GM19328 (cell line): ENCODE measurements around the gene TNNI3.

Source experiments
- ATAC-seq: cut with Tn5 transposase; IDR thresholded peaks from one replicate; pipeline ENCODE4 v1.9.1; 2021; ENCODE audit warnings: mild to moderate bottlenecking, moderate library complexity; ENCODE audit not compliant: unreplicated experiment

Gene TNNI3

DNA sequence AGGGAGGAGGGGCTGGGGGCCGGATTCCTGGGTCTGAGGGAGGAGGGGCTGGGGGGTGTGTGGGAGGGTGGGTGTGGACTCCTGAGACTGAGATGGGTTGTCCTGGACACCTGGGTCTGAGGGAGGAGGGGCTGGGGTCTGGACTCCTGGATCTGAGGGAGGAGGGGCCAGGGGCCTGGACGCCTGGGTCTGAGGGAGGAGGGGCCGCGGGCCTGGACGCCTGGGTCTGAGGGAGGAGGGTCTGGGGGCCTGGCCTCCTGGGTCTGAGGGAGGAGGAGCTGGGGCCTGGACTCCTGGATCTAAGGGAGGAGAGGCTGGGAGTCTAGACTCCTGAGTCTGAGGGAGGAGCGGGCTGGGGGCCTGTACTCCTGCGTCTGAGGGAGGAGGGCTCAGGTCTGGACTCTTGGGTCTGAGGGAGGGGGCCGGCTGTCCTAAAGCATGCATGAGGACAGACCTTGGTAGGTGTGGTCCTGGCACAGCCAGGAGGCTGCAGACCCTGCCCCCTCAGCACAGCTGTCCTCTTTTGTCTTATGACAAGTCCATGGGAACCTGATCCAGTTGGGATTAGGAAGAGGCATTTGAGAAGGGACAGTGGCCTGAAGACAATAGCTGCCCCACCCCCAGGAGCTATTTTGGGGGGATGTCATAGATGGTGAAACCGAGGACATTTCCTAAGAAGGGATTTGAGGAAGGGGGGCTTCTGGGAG is 9.8 kb downstream of the TNNI3 start:
- ATAC-seq = no peak

DNA sequence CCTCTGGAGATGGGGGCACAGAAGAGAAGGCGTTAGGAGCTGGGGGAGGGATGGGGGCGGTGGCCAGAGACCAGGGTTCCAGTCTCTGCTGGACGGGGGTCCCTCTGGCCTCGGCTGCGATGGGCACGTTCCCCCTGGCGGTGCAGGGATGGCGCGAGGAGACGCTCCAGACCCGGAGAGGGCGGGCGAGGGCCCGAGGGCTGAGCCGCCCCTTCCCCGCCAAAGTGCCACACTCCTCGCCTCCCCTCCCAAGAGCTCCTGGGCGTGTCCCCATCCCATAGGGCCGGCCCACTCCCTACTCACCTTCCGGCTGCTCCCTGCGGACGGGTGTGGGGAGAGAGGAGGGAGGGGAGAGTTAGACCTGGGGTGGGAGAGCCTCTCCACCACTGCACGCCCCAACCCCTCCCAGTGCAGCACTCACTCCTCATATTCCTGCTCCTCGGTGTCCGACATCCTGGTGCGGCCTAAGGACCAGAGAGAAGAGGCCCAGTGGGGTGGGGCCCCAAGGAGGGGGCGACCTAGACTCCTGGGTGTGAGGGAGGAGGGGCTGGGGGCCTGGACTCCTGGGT is 10.7 kb downstream of the TNNI3 start:
- ATAC-seq = no peak

DNA sequence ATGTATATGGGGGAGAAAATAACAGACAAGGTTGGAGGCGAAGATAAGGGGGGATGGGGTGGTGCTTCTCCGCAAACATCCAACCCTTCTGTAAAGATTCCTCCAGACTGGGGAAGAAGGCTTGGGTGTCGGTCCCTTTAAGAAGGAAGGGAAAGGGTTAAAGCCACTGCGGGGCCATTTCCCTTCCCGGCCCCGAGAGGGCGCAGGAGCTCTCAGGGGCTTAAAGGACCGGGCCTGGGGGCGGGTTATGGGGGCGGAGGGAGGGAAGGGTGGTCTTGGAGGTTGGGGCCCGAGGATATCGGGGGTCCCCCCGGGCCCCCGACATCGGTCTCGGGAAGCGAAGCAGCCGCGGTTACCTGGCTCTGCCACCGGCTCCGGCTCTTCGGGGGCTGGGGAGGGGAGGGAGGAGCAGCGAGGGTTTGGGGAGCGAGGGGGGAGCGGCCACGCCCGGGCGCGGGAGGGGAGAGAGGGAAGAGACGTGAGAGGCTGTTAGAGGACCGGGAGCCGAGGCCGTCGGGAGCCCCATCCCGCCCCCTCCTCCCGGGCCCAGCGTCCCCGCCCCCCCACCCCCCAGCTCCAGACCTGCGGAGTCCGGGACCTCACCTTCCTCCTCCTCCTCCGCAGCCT is 11.3 kb downstream of the TNNI3 start:
- ATAC-seq = no peak

DNA sequence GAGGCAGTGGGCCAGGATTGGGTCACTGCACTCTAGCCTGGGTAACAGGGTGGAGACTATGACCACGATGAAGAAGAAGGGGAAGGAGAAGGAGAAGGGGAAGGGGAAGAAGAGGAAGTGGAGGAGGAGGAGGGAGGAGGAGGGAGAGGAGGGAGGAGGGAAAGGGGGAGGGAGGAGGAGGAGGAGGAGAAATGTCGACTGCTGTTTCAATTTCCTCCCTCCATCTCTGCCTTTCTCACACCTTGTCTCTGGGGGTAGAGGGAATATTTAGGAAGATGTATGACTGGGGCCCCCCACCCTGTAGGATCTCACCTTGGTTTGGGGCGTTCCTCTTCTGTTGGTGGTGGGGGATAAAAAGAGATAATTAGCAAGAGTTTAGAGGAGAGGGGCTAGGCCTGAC is 12.3 kb downstream of the TNNI3 start:
- ATAC-seq = no peak

DNA sequence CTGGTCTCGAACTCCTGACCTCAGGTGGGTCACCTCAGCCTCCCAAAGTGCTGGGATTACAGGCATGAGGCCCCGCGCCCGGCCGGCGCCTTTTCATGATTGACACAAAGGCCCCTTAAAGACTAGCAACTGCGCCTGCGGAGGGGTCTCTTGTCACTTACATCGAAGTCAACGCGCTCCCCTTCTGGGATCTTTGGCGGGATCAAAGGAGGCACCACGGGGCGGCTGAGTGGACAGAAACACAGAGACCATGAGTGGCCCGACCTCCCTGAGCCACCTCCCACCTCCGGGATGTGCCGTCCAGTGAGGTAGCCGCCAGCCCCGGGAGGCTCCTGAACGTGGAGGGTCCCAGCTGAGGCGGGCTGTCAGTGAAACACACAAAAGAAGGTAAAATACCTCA is 15.8 kb downstream of the TNNI3 start:
- no peak for ATAC-seq

DNA sequence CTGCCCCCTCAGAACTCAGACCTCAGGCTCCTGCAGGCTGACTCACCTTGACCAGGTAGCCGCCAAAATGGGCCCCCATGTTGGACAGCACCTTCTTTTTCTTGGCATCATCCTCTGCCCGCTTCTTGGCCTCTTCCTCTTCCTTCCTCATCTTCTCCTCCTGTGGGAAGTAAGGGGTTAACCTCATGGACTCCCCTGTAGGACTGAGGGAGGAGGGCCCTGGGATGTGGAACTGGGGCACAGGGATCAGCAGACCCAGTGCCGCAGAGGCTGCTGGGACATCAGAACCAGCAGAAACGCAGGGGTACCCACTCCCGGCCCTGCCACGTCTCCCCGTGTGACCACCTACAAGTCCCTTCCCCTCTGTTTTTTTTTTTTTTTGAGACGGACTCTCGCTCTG is 19.6 kb downstream of the TNNI3 start:
- ATAC-seq = no peak

DNA sequence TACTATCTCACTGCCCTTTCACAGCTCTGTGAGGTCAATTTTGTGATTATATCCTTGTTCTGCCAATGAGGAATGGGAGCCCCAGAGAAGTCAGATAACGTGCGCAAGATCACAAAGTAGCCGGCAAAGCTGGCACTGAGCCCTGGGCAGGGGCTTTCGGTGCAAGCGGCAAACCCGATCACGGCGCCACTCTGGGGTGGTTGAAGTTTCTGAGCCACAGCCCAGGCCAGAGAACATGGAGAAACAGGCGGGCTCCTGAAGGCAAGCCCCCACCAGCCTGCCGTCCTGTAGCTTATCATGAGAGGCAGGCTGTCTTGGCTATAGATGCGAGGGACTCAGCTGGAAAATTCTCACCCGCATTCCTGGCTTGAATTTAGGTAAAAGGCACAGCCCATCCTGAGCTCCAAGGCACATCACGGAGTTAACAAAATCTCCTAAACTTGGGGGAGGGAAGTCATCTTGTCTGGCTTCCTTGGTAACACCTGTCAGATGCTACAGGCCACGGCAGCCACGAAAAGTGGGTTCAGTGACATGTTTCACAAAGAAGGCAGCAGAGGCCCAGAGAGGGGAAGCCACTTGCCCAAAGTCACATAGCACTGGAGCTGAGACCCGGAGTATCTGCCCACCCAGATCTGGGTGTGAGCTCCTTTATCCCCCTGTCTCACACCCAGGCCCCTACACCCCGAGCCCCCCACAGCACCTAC is 21.0 kb downstream of the TNNI3 start:
- no peak for ATAC-seq

DNA sequence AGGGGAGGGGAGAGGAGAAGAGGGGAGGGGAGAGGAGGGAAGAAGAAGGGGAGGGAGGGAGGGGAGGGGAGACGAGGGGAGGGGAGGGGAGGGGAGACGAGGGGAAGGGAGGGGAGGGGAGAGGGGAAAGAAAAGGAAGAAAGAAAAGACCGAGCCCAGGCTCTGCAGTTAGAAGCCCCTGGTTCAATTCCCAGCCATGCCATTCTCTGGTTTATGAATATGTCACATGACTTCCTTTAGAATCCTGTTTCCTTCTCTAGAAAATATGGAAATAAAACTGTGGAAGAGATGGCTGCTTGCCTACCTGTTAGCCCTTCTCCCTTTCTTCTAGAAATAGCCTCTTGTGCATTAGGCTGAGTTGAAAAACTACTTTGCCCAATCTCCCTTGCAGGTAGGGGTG is 22.8 kb downstream of the TNNI3 start:
- no peak for ATAC-seq

DNA sequence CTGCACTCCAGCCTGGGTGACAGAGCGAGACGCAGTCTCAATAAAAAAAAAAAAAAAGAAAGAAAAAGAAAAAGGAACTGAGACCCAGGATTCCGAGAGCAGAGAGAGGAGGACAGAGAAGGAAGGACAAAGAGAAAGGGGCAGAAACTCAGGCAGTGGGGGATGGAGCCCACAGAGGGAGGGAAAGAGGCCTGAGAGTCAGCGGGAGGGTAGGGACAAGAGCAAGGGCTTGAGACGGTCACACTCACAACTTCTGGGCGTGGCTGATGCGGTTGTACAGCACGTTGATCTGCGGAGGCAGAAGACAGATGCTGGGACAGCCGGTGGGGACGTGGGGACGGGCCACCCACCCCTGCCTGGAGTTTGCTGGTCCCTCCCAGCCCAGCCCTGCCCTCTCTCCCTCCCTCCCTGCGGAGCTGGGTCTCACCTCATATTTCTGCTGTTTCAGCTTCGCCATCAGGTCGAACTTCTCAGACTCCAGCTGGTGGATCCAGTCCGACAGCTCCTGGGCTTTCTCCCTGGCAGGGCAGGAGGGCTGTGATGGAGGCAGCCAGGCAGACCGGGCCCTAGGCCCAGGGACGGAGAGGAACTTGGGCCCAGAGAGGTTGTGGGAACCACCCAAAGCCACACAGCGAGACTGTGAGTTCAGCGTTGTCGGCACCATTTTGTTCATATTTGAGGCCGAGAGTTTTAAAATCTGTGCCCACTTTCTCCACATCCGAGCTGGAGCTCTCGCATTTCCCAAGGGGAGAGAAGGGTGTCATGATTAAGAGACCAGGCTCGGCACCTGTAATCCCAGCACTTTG is 23.7 kb downstream of the TNNI3 start:
- ATAC-seq = no peak

DNA sequence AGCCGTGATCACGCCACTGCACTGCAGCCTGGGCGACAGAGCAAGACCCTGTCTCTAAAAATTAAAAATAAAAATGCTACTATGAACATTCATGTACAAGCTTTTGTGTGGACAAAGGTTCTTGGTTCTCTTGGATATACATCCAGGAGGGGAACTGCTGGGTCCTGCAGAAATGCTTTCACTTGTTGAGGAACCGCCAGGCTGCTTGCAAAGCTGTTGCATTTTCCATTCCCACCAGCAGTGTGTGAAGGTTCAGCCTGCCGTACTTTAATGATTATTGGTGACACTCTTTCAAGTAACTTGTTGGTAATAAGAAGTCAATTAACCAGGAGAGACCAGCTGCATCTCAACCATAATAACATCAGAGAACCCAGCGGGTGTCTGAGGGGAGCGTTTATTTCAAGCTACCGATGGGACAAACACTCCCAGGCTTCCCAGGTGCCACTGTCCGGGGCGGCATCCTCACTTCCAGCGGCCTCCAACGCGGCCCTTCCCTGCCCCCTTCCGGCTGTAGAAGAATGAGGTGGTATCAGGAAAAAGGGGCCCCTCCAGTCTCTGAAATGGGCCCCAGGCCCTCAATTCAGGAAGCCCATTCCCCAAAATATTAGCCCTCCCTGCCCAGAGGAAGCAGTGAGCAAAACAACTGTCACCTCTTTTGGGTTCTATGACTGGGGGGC is 24.9 kb downstream of the TNNI3 start:
- ATAC-seq = no peak

DNA sequence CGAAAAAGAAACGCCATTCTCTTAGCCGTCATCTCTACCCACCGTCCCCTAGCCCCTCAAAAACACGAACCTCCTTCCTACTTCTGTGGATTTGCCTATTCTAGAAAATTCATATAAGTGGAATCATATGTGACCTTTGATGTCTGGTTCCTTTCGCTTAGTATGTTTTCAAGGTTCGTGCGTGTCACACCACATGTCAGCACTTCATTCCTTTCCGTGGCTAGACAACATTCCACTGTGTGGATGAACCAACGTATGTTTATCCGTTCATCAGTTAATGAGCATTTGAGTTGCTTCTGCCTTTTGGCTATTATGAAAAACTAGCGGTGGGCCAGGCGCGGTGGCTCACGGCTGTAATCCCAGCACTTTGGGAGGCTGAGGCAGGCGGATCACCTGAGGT is 26.1 kb downstream of the TNNI3 start:
- no peak for ATAC-seq

DNA sequence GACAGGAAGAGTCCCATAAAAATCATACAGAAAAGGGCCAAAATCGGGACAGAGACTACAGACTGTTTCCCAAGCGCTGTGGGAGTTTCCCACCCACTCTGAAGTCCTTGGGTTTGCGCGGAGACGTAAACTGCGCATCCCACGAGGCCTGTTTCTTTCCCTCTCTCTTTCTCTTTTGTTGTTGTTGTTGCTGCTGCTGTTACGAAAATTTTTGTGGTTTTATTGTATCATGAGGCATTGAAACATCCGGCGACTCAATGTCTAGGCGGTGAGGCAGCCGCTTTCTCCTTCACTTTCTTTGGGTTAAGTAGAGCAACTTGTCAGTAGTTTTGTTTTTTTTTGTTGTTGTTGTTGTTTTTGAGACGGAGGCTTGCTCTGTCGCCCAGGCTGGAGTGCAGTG is 38.5 kb downstream of the TNNI3 start:
- ATAC-seq = no peak

DNA sequence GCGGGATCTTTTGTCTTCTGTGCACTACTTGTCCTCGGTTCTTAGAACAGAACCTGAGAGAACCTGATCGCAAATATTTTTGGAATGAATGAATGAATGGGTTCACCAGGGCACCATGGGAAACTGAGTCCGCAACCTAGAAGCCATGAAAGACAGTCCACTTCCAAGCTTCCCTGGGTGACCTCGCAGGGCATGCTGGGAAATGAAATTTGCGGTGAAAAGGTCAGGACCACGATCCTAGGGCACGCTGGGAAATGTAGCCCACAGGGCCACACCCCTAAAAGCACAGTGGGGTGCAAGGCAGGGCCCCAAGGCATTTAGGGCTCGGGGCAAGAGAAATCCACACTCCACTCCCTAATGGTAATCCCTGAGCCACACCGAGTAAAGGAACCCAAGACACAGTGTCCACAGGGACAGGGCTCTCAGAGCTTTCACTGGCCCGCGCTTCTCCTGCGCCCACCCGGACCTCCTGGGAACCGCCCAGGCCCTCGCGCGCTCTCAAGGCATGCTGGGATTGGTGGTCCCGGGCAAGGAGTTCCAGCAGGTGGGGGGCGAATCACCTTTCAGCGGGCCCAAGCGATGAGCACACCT is 39.0 kb downstream of the TNNI3 start:
- ATAC-seq = no peak

DNA sequence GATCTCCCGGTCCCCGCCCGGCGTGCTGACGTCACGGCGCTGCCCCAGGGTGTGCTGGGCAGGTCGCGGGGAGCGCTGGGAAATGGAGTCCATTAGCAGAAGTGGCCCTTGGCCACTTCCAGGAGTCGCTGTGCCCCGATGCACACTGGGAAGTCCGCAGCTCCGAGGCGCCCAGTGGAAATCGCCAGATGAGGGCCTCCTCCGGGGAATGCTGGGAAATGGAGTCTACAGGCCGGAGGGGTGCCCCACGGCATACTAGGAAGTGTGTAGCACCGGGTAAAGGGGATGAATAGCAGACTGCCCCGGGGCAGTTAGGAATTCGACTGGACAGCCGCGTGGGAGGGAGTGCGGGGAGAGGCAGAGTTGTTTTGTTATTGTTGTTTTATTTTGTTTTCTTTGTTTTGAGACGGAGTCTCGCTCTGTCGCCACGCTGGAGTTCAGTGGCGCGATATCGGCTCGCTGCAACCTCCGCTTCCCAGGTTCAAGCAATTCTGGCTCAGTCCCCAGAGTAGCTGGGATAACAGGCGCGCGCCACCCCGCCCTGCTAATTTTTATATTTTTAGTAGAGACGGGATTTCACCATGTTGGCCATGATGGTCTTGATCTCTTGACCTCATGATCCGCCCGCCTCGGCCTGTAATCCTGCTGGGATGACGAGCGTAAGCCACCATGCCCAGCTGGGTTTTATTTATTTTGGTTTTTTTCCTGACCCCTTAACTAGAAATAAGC is 39.7 kb downstream of the TNNI3 start:
- ATAC-seq = peak; percentile 87

DNA sequence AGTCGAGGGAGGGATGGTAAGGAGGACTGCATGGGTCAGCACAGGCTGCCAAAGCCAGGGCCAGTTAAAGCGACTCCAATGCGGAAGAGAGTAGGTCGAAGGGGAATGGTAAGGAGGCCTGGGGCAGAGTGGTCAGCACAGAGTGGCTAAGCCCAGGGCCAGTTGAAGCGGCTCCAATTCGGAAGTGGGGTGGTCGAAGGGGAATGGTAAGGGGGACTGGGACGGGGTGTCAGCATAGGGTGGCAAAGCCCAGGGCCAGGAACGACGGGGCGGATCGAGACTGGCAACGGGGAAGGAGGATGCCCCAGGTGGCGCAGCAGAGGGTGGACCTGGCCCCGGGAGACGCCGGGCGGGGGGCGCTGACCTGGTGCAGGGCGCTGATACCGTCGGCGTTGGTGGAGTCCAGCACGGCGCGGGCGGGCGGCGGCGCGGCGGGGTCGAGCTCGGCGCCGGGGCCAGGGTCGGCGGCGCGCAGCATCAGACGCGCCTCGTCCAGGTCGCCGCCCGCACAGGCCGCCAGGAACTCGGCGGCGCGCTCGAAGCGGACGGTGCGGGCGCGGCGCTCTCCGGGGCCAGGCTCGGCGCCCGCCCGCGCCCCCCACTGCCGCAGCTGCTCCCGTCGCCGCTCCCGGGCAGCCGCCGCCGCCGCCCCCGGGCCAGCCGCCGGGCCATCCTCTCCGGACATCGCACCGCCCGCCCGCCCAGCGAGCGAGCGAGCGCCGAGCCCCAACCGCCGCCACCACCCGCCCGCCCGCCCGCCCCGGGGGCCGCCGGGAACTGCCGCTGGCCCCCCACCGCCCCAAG is 40.5 kb downstream of the TNNI3 start, which contains the start of gene PPP1R12C:
Gene PPP1R12C (minus strand): TSS at position 779 of the 804 bp plus-strand sequence. CDS start 94 bp downstream, at position 685.
- ATAC-seq = peak; percentile 3

DNA sequence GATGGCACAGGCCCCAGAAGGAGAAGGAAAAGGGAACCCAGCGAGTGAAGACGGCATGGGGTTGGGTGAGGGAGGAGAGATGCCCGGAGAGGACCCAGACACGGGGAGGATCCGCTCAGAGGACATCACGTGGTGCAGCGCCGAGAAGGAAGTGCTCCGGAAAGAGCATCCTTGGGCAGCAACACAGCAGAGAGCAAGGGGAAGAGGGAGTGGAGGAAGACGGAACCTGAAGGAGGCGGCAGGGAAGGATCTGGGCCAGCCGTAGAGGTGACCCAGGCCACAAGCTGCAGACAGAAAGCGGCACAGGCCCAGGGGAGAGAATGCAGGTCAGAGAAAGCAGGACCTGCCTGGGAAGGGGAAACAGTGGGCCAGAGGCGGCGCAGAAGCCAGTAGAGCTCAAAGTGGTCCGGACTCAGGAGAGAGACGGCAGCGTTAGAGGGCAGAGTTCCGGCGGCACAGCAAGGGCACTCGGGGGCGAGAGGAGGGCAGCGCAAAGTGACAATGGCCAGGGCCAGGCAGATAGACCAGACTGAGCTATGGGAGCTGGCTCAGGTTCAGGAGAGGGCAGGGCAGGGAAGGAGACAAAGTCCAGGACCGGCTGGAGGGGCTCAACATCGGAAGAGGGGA is 41.2 kb downstream of the TNNI3 start:
- no peak for ATAC-seq

DNA sequence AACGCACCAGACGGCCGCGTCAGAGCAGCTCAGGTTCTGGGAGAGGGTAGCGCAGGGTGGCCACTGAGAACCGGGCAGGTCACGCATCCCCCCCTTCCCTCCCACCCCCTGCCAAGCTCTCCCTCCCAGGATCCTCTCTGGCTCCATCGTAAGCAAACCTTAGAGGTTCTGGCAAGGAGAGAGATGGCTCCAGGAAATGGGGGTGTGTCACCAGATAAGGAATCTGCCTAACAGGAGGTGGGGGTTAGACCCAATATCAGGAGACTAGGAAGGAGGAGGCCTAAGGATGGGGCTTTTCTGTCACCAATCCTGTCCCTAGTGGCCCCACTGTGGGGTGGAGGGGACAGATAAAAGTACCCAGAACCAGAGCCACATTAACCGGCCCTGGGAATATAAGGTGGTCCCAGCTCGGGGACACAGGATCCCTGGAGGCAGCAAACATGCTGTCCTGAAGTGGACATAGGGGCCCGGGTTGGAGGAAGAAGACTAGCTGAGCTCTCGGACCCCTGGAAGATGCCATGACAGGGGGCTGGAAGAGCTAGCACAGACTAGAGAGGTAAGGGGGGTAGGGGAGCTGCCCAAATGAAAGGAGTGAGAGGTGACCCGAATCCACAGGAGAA is 42.0 kb downstream of the TNNI3 start:
- ATAC-seq = no peak
